HG02588 (cell line): ENCODE results near the gene GRP.
"Not testable (repeated sequence)": the region's sequence is repeated elsewhere in the genome, so short reads cannot be mapped to it uniquely, and the experiment has no call there.

Source experiments
- ATAC-seq: cut with Tn5 transposase; IDR thresholded peaks from one replicate; pipeline ENCODE4 v1.9.1; 2021; ENCODE audit warnings: mild to moderate bottlenecking, moderate library complexity; ENCODE audit not compliant: unreplicated experiment

Gene GRP

GRCh38 chr18:59228351-59228750 lies 8.4 kb downstream of the GRP start:
- ATAC-seq: no peak

- no peak for ATAC-seq
Observed at GRCh38 chr18:59229191-59229590, 9.2 kb downstream of the GRP start.

- ATAC-seq: no peak
Observed at GRCh38 chr18:59229701-59230443, 9.9 kb downstream of the GRP start.

- ATAC-seq: no peak
Observed at GRCh38 chr18:59231114-59231513, 11.2 kb downstream of the GRP start.

GRCh38 chr18:59231877-59232276 lies 11.9 kb downstream of the GRP start:
- ATAC-seq: no peak

GRCh38 chr18:59232309-59233016 lies 12.5 kb downstream of the GRP start:
- no peak for ATAC-seq

- no peak for ATAC-seq
Observed at GRCh38 chr18:59233017-59233410, 13.1 kb downstream of the GRP start.

GRCh38 chr18:59238385-59238784 lies 18.4 kb downstream of the GRP start:
- no peak for ATAC-seq

- no peak for ATAC-seq
Observed at GRCh38 chr18:59239642-59240041, 19.7 kb downstream of the GRP start.

- ATAC-seq: no peak
Observed at GRCh38 chr18:59242906-59243305, 22.9 kb downstream of the GRP start.

- no peak for ATAC-seq
Observed at GRCh38 chr18:59246796-59247195, 26.8 kb downstream of the GRP start.

GRCh38 chr18:59249199-59249774 lies 29.3 kb downstream of the GRP start:
- ATAC-seq: no peak

- ATAC-seq: not testable (repeated sequence)
Observed at GRCh38 chr18:59255491-59255890, 35.5 kb downstream of the GRP start.

- ATAC-seq: not testable (repeated sequence)
Observed at GRCh38 chr18:59261842-59262241, 41.9 kb downstream of the GRP start.

- not testable (repeated sequence) for ATAC-seq
Observed at GRCh38 chr18:59262243-59262642, 42.3 kb downstream of the GRP start.

GRCh38 chr18:59263661-59264060 lies 43.7 kb downstream of the GRP start:
- ATAC-seq: no peak

- ATAC-seq: no peak
Observed at GRCh38 chr18:59264121-59264571, 44.2 kb downstream of the GRP start.

- no peak for ATAC-seq
Observed at GRCh38 chr18:59264651-59265245, 44.8 kb downstream of the GRP start.

- no peak for ATAC-seq
Observed at GRCh38 chr18:59265246-59265973, 45.5 kb downstream of the GRP start.

GRCh38 chr18:59265974-59266369 lies 46.0 kb downstream of the GRP start:
- no peak for ATAC-seq

GRCh38 chr18:59266459-59266858 lies 46.5 kb downstream of the GRP start:
- ATAC-seq: no peak
